CD4-positive, alpha-beta T cell treated with Interferon gamma for 1 hour (primary cell): Measurements from ENCODE around the gene GPR3.
"Not testable (repeated sequence)": the region's sequence is repeated elsewhere in the genome, so short reads cannot be mapped to it uniquely, and the experiment has no call there.

Source experiments
- DNase-seq: peaks from one replicate; pipeline ENCODE4 v3.0.0-alpha.2; 2020

Gene GPR3

DNA sequence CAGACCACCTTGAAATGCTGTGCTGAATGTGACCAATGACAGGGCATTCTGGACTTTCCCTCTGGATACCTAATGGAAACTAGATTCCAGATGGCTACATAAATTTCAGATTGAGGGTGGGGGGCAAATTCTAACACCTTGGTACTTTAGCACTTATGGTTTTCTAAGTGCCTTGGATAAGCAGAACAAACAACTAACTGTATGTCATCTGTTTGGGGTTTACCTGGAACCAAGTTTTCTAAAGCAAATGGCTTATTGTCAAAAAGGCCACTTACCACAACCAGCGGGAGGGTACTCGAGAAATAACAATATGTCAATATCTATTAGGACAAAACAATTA lies 39.1 kb downstream of the GPR3 start:
- no peak for DNase-seq

DNA sequence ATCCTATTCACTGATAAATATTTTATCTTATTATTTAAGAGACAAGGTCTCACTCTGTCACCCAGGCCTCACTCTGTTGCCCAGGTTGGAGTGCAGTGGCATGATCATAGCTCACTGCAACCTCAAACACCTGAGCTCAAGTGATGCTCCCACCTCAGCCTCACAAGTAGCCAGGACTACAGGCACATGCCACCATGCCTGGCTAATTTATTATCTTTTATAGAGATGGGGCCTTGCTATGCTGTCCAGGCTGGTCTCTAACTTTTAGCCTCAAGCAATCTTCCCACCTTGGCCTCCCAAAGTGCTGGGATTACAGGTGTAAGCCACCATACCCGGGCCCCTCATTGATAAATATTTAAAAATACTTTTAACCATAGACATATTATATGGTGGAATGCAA lies 40.3 kb downstream of the GPR3 start:
- not testable (repeated sequence) for DNase-seq

DNA sequence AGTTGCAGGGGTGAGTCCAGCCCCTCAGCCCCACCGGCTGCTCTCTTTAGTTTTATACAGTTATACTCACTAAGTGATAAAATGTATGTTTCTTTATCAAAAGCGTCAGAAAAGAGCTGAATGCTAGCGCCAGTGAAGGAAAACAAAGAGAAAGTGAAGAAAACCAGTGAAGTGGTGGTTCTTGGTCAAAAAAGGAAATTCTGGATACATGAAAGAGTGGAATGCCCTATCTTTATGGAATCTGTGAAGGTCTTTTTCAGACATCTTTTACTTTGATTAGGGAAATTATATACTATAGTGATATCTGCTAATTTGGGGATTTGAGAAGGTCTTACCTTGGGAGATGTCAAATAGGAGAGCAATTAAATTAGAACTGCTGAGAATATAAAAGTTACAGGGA lies 41.3 kb downstream of the GPR3 start:
- DNase-seq = no peak

DNA sequence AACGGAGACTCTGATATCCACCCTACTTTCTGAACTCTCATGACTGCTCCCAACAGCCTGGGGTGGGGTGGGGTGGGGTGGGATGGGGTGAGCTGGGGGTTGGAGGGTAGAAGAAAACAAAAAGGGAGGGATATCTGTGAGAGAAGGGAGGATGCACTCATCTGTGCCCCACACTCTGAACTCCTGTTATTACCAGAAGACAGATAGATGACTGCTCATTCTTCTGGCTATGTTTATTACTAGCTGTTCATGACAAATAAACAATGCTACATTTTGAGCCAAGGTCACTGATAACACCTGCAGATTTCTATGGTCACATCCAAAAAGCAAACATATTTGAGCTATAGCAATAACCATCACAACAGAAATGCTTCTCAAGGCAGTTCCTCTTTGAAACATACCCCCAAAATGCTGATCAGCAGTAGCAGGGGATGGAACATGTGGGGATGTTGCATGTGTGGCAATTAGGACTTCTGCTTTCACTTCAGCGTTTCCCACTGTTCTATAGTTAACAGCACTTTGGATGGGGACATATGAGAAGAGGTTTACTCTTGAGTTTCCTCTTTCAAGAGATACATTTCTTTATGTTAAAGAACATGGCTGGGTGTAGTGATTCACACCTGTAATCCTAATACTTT lies 43.3 kb downstream of the GPR3 start:
- DNase-seq = peak; percentile 55

DNA sequence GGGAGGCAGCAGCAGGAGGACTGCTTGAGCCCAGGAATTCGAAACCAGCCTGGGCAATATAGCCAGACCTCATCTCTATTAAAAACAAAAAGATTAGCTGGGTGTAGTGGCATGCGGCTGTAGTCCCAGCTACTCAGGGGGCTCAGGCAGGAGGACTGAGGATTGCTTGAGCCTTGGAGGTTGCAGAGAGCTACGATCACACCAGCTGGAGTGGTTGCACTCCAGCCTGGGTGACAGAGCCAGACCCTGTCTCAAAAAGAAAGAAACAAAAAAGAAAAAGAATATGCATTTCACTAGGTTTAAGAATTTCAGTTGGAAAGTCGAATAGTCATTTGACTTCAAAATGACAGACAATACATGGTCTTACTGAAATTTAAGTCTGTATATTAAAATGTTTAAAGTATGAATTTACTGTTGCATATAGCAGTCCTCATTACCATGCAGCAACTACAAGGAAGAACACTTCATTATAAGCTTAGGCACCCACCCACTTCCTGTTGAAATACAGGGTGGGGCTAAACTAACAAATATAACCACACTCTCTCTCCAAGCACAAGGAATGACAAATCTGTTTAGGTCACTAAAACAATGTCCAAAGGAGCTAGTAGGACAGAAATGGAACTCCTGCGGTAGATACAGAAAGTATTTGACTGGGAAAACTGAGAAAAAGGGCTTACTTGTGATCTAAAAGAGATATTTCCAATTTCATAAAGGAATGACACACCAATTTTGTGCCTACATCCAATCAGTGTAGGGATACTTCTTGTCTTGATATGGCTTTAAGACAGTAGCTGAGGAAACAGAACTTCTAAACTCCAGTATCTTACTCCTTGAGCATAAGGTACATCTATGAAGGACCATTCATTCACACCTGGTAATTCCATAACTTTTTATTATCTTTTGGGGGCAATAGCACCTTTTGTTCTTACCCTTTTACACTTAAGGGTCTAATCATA lies 44.1 kb downstream of the GPR3 start:
- DNase-seq = no peak

DNA sequence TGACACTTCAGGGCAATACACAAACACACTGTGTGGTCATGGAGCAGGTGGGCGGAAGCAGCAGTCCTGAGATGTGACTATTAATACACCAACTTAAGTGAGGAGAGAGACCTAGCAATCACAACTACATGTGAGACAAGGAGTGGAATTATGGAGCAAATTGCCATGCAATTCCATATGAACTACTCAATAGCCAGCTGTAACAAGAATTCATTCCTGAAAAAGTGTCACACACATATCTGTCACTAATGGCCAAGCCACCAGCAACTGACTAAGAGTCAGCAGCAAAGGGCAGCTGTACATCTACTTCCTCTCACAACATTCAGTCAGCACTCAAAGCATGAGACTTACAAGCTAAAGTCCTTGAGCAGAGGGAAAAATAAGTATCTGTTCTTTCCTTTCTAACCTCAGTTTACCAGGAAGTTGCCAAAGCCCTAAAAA lies 46.2 kb downstream of the GPR3 start:
- DNase-seq = no peak

DNA sequence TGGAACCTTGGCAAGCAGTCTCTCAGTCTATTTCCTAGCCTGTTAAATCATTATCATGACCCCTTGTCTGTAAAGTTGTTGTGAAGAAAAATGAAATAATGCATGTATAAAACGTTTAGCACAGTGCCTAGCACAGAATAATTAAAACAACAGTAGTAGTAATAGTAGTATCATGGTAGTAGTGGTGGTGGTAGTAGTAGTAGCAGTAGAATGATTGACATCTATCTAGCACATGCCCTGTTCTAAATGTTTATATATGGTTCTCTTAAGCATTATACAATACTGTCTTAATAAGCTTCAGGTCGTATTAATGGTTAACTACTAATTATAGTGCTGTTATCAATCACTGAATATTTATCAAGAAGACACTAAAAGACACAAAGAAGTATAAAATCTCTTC lies 46.7 kb downstream of the GPR3 start:
- no peak for DNase-seq

DNA sequence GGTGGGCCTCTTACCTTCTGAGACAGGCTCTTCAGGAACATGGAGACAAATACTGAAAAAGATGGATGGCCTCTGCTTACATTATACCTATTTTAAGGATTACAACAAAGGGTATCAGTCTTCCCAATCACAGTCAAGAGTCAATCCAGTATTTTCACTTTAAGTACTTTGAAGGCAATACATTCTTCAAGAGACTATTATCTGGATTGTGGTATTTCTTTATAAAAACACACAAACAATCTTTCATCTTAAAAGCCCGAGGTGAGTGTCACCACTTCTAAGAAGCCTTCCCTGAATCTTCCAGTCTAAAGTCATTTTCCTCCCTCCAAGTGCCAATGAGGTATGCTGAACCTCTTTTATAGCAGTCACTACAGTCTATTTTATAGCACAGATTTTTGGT lies 52.2 kb downstream of the GPR3 start:
- no peak for DNase-seq
